GM19467 (cell line): ENCODE data around the gene NYNRIN.

ENCODE experiments used
- ATAC-seq: cut with Tn5 transposase; IDR thresholded peaks from one replicate; pipeline ENCODE4 v1.9.1; 2021; ENCODE audit warnings: mild to moderate bottlenecking, moderate library complexity; ENCODE audit not compliant: unreplicated experiment

NYNRIN gene

DNA sequence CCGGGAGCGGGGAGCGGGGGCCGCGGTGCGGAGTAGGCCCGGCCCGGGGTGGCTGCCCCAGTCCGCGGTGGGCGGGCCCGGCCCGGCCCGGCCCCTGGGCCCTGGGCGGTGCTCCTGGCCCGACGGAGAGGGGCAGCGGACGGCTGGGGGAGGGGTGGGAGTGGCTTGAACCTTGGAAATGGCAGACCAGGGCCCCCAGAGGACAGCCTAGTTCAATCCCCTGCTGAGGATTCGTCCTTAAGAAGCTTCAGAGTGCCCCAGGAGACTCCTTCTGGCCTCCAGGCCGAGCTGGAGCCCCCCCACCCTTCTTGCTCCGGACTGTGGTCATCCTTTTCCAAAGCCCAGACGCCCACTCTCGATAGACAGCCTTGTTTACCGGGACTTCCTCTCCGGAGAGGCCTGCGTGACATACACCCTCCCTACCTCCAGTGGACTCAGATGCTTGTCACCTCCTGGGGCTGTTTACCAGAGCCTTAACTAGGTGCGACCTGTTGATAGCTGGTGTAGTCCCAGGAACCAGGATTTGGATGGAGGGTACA is 31.4 kb downstream of the NYNRIN start:
- ATAC-seq = peak; percentile 49

DNA sequence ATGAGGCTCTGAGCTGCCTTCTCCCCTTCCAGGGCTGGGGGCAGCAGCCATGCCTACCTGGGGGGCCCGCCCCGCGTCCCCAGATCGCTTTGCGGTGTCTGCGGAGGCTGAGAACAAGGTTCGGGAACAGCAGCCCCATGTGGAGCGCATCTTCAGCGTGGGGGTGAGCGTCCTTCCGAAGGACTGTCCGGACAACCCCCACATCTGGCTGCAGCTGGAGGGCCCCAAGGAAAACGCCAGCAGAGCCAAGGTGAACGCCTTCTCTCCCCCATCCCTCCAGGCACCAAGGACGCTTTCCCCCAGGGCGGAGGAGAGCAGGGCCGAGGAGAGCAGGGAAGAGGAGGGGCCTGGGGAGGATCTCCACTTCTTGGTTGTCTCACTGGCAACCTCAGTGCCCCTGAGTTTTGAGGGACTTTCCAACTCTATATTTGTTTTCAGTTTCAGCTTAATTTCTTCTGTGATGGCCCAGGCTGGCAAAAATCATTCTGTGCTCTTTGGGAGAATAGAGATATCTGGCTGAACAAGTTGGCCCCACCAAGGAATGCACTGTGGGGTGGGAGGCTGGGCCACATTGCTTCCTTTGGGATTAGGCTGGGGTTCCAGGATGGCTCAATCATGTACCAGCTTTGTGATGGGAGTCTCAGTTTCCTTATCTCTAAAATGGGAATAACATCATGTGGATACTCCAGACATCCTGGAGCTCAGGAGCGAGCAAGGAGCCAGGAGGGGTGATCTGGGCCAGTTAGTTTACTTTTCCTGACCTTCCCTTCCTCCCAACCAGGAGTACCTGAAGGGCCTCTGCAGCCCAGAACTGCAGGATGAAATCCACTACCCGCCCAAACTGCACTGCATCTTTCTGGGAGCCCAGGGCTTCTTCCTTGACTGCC is 32.1 kb downstream of the NYNRIN start:
- no peak for ATAC-seq

DNA sequence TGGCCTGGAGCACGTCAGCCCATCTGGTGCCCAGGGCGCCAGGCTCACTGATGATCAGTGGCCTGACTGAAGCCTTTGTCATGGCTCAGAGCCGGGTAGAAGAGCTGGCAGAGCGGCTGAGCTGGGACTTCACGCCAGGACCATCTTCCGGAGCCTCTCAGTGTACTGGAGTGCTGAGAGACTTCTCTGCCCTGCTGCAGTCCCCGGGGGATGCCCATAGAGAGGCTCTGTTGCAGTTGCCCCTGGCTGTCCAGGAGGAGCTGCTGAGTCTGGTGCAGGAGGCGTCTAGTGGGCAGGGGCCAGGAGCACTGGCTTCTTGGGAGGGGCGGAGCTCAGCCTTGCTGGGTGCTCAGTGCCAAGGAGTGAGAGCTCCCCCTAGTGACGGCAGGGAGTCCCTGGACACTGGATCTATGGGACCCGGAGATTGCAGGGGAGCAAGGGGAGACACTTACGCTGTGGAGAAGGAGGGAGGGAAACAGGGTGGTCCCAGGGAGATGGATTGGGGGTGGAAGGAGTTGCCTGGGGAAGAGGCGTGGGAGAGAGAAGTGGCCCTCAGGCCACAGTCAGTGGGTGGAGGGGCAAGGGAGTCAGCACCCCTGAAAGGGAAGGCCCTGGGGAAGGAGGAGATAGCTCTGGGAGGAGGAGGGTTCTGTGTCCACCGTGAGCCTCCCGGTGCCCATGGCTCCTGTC is 32.9 kb downstream of the NYNRIN start:
- peak; percentile 57 for ATAC-seq

DNA sequence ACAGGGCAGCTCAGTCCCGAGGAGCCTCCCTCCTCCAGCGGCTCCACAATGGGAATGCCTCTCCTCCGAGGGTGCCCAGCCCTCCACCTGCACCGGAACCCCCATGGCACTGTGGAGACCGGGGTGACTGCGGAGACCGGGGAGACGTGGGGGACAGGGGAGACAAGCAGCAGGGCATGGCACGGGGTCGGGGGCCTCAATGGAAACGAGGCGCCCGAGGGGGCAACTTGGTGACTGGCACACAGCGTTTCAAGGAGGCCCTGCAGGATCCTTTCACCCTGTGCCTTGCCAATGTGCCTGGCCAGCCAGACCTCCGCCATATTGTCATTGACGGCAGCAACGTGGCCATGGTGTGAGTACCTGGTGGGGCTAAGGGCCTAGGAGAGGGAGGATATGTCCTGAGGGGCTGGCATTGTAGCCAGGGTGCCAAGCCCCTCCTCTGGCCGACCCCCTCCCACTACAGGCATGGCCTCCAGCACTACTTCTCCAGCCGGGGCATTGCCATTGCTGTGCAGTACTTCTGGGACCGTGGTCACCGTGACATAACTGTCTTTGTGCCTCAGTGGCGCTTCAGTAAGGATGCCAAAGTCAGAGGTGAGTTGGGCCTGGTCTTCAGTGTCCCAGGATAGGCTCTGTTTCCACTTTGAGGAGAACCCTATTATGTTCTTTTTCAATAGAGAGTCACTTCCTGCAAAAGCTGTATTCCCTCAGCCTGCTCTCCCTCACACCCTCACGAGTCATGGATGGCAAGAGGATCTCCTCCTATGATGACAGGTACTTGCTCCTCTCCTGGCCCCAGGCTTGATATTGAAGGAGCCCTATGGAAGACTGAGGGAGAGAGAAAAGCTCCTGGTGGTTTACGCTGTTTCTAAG is 33.7 kb downstream of the NYNRIN start:
- ATAC-seq = no peak

DNA sequence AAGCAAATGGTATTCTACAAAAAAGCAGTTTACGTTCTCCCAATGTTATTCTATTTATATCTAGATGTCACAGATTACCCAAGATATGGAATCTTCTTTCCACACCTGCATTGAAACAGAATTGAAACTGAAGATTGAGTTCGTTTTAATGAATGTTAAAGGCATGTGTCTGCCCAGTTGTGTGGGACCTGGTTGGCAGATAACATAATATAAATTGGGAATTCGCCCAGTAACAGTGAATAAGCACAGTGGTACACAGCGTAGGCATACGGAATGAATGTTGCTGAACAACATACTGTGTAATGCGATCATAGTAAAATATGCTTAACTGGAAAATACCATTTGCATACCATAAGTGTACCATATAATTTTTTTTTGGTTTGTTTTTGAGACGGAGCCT is 35.2 kb downstream of the NYNRIN start:
- no peak for ATAC-seq

DNA sequence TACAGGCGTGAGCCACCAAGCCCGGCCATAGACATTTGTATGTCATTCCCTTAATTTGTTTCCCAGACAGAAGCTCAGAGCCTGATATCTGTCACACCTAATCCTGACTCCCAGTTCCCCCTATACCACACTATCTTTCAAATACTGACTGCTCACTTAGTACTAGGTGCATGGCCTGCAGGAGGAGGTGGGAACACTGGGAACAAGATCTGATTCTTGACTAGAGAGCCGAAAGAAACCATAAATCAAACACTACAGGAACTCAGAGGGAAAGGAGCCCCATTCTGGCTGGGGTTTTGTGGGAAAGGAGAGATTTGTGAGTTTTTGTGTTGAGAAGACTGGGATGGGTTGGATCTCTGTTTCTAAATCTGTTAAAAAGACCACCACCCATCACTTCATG is 35.9 kb downstream of the NYNRIN start:
- no peak for ATAC-seq

DNA sequence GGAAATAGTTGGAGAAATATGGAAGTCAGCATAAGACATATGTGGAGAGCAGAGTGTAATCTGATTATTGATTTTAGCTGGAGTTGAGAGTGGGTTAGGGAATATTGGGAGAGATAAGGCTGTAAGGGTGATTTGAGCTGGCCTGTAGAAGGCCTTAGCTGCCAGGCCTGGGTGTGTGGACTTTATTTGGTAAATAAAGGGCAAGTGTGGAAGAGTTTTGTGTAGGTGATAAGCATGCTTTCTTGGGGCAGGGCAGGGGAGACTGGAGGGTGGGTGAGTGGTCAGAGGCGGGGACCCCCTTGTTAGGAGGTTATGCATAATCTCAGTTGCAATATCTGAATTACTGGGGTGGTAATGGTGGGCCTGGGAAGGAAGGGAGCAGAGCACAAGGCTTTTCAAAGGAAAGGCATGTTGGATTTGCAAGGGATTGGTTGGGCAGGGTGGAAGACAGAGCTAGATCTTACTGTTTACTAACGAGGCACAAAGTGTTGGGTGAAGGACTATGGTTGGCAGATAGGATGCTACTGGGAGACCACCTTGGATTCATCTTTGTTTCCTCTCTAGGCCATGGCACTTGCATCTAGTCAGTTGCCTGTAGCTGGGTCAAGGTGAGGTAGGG is 36.5 kb downstream of the NYNRIN start:
- ATAC-seq = no peak

DNA sequence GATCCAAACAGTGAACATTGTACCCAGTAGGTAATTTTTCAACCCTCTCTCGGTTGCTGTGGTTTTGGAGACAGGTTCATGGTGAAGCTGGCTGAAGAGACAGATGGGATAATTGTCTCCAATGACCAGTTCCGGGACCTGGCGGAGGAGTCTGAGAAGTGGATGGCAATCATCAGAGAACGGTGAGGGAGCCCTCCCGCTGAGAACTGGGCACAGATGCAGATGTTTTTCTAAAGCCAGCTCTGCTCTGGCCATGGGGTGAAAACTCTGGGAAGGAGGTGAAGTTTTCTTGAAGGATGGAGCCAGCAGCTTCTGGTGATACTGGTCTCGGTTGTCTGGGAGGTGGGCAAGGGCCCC is 37.2 kb downstream of the NYNRIN start:
- ATAC-seq = no peak

DNA sequence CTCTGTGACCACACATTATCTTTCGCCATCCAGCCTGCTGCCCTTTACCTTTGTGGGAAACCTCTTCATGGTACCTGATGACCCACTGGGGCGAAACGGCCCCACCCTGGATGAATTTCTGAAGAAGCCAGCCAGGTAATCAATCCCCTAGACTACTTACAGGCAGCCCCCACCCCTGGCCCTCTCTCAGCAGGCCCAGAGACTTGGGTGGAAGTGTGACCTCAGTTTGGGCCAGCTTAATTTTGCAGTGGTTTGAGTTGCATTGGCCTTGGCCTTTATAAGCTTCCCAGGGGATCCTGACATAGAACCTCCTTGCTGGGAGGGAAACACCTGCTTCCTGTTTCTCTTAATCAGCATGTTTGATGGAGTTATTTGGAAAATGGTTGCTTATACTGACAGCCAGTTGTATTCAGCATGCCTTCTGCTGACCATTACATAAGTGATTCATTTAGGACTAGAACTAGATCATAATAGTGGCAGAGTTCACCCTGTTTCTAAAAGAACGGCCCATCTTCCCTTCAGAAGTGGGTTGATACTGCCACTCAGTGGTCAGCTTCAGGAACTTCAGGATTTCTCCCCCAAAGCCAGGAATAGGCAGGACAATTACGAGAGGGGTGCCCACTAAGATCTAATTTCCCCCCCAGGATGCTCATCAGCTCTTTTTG is 37.7 kb downstream of the NYNRIN start:
- no peak for ATAC-seq

DNA sequence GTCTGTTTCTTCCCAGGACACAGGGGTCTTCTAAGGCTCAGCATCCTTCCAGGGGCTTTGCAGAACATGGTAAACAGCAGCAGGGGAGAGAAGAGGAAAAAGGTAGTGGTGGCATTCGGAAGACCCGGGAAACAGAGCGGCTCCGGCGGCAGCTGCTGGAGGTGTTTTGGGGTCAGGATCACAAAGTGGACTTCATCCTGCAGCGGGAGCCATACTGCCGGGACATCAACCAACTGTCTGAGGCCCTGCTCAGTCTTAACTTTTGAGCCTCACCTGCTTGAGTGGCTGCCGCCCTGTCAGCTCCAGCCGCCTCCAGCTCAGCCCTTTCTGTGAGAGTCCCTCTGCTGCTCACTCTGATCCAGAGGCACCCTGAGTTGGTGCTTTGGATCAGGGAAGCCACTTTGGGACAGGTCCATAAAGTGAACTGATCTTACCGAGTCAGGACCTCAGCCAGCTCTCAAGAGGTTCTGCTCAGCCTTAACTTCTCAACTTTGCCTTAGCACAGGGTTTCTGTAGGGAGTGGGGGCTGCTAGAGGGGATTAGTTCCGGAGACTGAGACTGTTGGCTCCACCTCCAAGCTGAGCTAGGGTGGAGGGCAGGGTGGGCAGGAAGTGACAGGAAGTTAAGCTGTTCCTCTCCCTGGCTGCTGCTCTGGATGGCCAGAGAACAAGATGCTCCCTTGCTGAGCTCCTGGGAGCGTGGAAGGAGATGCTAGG is 38.4 kb downstream of the NYNRIN start:
- no peak for ATAC-seq

DNA sequence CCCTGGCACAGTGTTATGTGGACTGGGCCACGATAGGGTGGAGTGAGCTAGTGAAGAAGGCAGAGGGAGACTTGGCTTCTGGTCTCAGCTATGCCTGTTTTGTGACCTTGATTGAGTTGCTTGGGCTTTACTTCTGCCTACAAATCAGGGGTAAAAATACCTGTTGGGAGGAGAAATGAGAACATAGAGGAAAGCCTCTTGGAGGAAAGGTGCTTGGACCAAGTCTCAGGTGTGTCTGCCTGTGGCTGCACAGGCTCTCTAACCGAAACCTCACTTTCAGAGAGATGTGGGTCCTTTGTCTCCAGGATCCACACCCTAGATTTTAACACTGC is 38.9 kb downstream of the NYNRIN start:
- ATAC-seq = no peak

DNA sequence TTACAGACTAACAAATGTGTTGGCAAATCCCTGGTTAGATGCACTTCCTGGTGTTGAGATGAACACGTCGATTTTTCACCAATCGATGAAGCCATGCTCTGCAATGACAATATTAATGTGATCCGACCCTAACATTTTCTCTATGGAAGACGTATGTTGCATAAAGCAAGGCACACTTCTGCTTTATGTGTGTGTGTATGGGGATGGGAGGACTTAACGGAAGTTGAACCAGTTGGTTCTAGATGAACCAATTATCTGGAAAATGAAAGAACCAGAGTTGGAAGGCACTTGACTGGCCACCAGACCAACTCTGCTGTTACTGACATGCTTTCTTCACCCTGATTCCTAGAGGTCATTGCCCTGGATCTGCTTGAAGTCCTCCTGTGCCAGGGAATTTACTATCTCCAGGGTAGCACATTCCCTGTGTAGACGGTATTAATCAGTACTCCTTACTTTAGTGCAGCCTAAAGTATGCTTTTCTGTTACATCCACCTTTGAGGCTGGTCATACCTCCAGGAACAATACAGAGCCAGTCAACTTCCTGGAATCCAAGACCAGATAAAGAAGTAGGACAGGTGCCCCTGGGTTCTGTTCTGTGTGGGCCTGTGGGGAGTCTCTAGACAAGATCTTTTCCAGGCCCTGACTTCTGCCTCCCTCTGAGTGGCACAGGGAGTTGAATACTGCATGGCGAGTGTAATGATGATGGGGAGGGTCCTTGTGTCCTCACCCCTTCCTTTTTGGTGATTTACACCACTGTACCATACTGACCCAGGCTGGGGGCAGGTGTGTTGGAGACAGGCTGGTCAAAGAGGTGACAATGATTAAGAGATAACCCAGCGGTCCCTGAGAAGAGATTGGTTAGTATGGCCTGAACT is 39.7 kb downstream of the NYNRIN start:
- no peak for ATAC-seq

DNA sequence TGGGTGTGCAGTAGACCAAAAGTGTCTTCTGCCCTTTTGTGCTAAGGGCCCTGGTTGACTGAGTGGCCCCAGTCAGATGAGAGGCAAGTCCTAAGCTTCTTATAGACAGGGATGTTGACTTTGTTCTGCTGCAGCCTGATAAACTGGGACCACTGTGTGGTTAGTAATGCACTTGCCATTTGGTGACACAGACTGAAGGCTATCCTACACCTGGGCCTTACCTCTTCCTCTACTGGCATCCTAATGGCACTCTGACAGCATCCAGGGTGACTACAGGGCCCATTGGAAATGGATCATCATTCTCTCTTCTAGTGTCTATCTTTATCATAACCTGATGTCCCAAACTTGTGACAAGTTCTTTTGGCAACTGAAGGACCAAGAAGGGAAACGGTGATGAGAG is 40.5 kb downstream of the NYNRIN start:
- no peak for ATAC-seq

DNA sequence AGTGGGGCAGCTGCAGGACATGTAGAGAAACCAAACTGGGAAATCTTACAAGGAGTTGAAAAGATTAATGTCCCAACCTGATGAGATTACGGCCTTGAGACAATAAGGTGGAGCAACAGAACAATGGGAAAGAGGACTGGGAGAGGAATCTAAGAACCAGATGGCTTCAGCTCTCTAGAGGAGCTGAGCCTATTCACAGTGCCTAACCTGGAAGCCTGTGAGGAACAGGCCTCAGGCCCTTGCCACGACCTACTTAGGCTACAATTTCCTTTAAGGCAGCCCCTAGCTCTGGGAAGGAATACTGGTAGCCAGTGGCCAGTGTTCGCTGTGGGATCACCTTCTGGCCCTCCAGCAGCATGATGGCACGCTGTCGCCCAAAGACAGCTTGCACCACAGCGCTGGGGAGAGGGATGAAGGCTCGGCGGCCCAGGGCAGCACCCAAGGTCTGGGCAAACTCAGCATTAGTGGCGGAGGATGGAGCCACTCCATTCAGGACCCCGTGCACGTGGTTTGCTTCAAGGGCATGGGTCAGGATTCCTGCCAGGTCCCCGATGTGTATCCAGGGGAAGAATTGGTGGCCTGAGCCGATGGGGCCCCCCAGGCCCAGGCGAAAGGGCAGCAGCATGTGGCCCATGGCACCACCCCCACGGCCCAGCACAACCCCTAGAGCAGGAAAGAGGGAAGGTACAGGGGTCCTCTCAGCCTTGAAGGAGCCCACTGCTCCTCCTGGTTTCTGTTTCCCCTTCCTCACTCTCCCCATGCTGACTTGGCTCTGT is 41.2 kb downstream of the NYNRIN start:
- no peak for ATAC-seq

DNA sequence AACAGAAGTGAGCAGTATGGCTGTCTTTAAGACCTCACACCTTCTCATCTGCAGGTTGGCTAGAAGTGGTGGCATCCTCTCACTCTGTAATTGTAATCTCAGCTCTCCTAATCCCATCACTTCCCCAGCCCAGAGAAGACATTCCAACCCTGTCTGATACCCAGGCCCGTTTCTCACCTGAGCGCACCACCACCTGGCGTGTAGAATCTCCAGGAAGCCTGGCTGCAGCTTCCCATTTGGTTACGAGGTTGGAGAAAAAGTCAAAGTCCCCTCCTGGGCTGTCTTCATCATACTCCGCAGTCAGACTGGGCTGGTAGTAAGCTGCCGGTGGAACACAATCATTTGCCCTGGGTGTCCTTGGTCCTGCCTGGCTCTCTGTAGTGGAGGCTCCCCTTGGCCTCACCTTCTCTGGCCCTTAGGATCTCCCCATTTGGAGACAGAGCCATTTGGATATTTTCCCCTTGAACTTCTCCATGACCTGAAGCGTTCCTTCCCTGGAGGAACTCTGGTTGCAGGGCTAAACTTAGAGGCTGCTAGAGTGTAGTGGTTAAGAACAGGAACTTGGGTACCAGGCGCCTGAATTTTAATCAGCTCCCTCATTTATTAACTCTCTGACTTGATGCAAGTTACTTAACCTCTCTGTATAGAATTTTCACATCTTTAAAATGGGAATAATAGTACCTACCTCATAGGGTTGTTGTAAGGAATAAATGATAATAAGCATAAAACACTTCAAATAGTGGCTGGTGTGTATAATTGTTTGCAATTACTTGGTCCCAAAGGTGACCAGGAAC is 42.0 kb downstream of the NYNRIN start:
- ATAC-seq = no peak

DNA sequence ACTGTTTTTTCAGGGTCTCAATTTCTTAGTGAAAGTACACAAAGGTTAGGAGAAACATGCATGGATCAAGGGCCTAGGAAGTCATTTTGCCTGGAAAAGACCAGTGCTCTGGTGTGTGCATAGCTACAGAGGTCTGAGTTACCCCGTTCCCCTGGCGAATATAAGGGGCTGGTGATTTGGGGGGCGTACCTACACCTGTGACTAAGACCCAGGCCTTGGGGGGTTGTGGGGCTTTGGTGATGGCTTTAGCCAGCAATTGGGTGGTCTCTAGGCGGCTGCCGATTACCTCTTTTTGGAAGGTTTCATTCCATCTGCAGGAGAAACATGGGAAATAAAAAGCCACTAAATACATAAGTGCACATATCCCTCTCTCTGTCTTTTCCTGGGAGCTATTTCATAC is 42.7 kb downstream of the NYNRIN start:
- ATAC-seq = no peak

DNA sequence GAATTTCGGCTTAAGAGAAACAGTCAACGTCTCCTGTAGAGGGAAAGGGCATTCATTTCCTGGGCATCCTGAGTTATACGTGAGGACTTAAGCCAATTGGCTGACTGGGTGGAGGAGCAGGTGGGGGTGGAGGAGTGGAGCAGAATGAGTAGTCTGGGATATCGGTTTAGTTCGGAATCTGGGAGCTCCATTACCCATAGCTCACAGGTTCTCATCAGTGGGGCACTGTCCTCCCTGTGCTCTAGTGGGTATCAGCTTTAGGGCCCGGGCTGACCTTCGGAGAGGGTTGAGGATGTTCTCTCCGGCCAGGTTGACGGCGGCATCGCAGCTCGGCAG is 43.1 kb downstream of the NYNRIN start:
- no peak for ATAC-seq
